Activated CD4-positive, CD25-positive, alpha-beta regulatory T cell (primary cell): ENCODE measurements around the gene SYT4.
"Not testable (repeated sequence)": the region's sequence is repeated elsewhere in the genome, so short reads cannot be mapped to it uniquely, and the experiment has no call there.

Experiments
- DNase-seq, 4 experiments: peaks; one replicate each; lab custom pipeline; 2025; lab: John Stamatoyannopoulos, UW

SYT4 gene

GRCh38 chr18:43277164-43277600 is at the start of gene SYT4:
SYT4 (minus strand) TSS chr18:43277490; CDS start chr18:43277281, 209 bp downstream.
- no peak for DNase-seq

GRCh38 chr18:43322132-43322531 is 44.8 kb upstream of the SYT4 start:
- no peak for DNase-seq

- DNase-seq: no peak
Observed at GRCh38 chr18:43314941-43315340, 37.7 kb upstream of the SYT4 start.

GRCh38 chr18:43312891-43313290 is 35.6 kb upstream of the SYT4 start:
- DNase-seq: no peak

- DNase-seq: no peak
Observed at GRCh38 chr18:43310239-43310638, 32.9 kb upstream of the SYT4 start.

- no peak for DNase-seq
Observed at GRCh38 chr18:43303376-43303775, 26.1 kb upstream of the SYT4 start.

- DNase-seq: not testable (repeated sequence)
Observed at GRCh38 chr18:43286187-43286586, 8.9 kb upstream of the SYT4 start.

- no peak for DNase-seq
Observed at GRCh38 chr18:43283299-43283698, 6.0 kb upstream of the SYT4 start.

- DNase-seq: no peak
Observed at GRCh38 chr18:43279015-43279744, 1.9 kb upstream of the SYT4 start.

GRCh38 chr18:43278355-43278754 is 1.1 kb upstream of the SYT4 start:
- DNase-seq: no peak

- DNase-seq: no peak
Observed at GRCh38 chr18:43276491-43276890, 799 bp downstream of the SYT4 start.

GRCh38 chr18:43275546-43275945 is 1.7 kb downstream of the SYT4 start:
- no peak for DNase-seq

GRCh38 chr18:43274526-43274925 is 2.8 kb downstream of the SYT4 start:
- no peak for DNase-seq

- no peak for DNase-seq
Observed at GRCh38 chr18:43271593-43272432, 5.5 kb downstream of the SYT4 start.

- DNase-seq: no peak
Observed at GRCh38 chr18:43267818-43268217, 9.5 kb downstream of the SYT4 start.

GRCh38 chr18:43265465-43265864 is 11.8 kb downstream of the SYT4 start:
- DNase-seq: no peak

GRCh38 chr18:43248610-43249249 is 28.6 kb downstream of the SYT4 start:
- no peak for DNase-seq

GRCh38 chr18:43247944-43248343 is 29.3 kb downstream of the SYT4 start:
- no peak for DNase-seq

- DNase-seq: no peak
Observed at GRCh38 chr18:43238429-43238828, 38.9 kb downstream of the SYT4 start.

GRCh38 chr18:43236921-43237320 is 40.4 kb downstream of the SYT4 start:
- DNase-seq: no peak

- DNase-seq: no peak
Observed at GRCh38 chr18:43234889-43235288, 42.4 kb downstream of the SYT4 start.

GRCh38 chr18:43222501-43222900 is 54.8 kb downstream of the SYT4 start:
- DNase-seq: no peak

GRCh38 chr18:43220691-43221090 is 56.6 kb downstream of the SYT4 start:
- DNase-seq: no peak
